ENCODE measurements around the gene AUTS2. TPM values are rescaled to one million over a fixed set of nuclear protein-coding genes. Genes with fewer than 3 reads are reported as not detected.
"Not testable (repeated sequence)": the region's sequence is repeated elsewhere in the genome, so short reads cannot be mapped to it uniquely, and the experiment has no call there.

The AUTS2 gene
- total and polyA plus RNA-seq, 4 donors: 4.9 to 24.4 (median 7.0) TPM

- TF ChIP-seq ATF3 (IDR thresholded peaks at IDR 0.05): no peak
- no peak for TF ChIP-seq MAX (IDR thresholded peaks at IDR 0.05)
- no peak for TF ChIP-seq HNF4G (IDR thresholded peaks at IDR 0.05)
- Histone ChIP-seq H3K4me1 (ENCODE audit: control insufficient read depth in 4 of 4, insufficient read depth in 4 of 4, low read length in 3 of 4) (no peaks in the 10 kb centered on the region), H3K36me3 (ENCODE audit: control insufficient read depth in 4 of 4, insufficient read depth in 3 of 4, low read depth in 1 of 4, low read length in 3 of 4) (no peaks in the 10 kb centered on the region), H3K27ac (ENCODE audit: low read depth in 1 of 2, low read length in 2 of 2) (no peak overlapping the region), H3K9me3 (ENCODE audit: control insufficient read depth in 4 of 4, low read length in 3 of 4) (no peaks in the 10 kb centered on the region), H3K9ac (ENCODE audit: low read depth in 1 of 2, low read length in 2 of 2) (no peak overlapping the region), H3K27me3 (ENCODE audit: control insufficient read depth in 4 of 4, insufficient read depth in 4 of 4, low read length in 3 of 4) (no peaks in the 10 kb centered on the region), H3K4me3 (ENCODE audit: low read depth in 1 of 3, low read length in 3 of 3) (no peak overlapping the region)
- DNase-seq (ENCODE audit: low spot score): no peak
- 100% methylated on average over 1 of the region's 1 CpG for WGBS
Observed at GRCh38 chr7:70270149-70270548, 671.9 kb downstream of the AUTS2 start.

- TF ChIP-seq CTCF (IDR thresholded peaks at IDR 0.05; ENCODE audit: low read depth, low read length, missing input control) (no peak), REST (IDR thresholded peaks at IDR 0.05) (no peak), FOXA1 (IDR thresholded peaks at IDR 0.05) (no peak), NR2F2 (IDR thresholded peaks at IDR 0.05) (no peak), ATF3 (IDR thresholded peaks at IDR 0.05) (no peak), FOXA2 (IDR thresholded peaks at IDR 0.05) (no peak), RAD21 (IDR thresholded peaks at IDR 0.05) (no peak), TAF1 (conservative IDR thresholded peaks at IDR 0.05) (no peak), YY1 (IDR thresholded peaks at IDR 0.05) (no peak), ZBTB33 (IDR thresholded peaks at IDR 0.05) (no peak), JUND (IDR thresholded peaks at IDR 0.05) (no peak), SP1 (IDR thresholded peaks at IDR 0.05) (no peak), MAX (IDR thresholded peaks at IDR 0.05) (no peak), RXRA (IDR thresholded peaks at IDR 0.05) (no peak), HNF4G (IDR thresholded peaks at IDR 0.05) (no peak), EGR1 (IDR thresholded peaks at IDR 0.05; ENCODE audit: low read depth in 2 of 2) (no peak), GABPA (IDR thresholded peaks at IDR 0.05 in 1 of 2, conservative IDR thresholded peaks at IDR 0.05 in 1 of 2) (no peak), HNF4A (conservative IDR thresholded peaks at IDR 0.05) (no peak)
- H3K27me3 ChIP-seq (ENCODE audit: control insufficient read depth in 4 of 4, insufficient read depth in 4 of 4, low read length in 3 of 4): no peaks in the 10 kb centered on the region
- no peak overlapping the region for H3K4me3 ChIP-seq (ENCODE audit: low read depth in 1 of 3, low read length in 3 of 3)
- H3K9me3 ChIP-seq (ENCODE audit: control insufficient read depth in 4 of 4, low read length in 3 of 4): no peaks in the 10 kb centered on the region
- 95% methylated on average over 8 of the region's 8 CpGs for WGBS
- no peak overlapping the region for H3K27ac ChIP-seq (ENCODE audit: low read depth in 1 of 2, low read length in 2 of 2)
- no peaks in the 10 kb centered on the region for H3K4me1 ChIP-seq (ENCODE audit: control insufficient read depth in 4 of 4, insufficient read depth in 4 of 4, low read length in 3 of 4)
- no peaks in the 10 kb centered on the region for H3K36me3 ChIP-seq (ENCODE audit: control insufficient read depth in 4 of 4, insufficient read depth in 3 of 4, low read depth in 1 of 4, low read length in 3 of 4)
- DNase-seq (ENCODE audit: low spot score): no peak
- no peak overlapping the region for H3K9ac ChIP-seq (ENCODE audit: low read depth in 1 of 2, low read length in 2 of 2)
Observed at GRCh38 chr7:70271617-70272081, 673.4 kb downstream of the AUTS2 start.

GRCh38 chr7:70275570-70275969 lies 677.3 kb downstream of the AUTS2 start:
- not testable (repeated sequence) for H3K36me3 ChIP-seq (ENCODE audit: control insufficient read depth in 4 of 4, insufficient read depth in 3 of 4, low read depth in 1 of 4, low read length in 3 of 4); H3K4me1 ChIP-seq (ENCODE audit: control insufficient read depth in 4 of 4, insufficient read depth in 4 of 4, low read length in 3 of 4); DNase-seq (ENCODE audit: low spot score); H3K27ac ChIP-seq (ENCODE audit: low read depth in 1 of 2, low read length in 2 of 2); H3K27me3 ChIP-seq (ENCODE audit: control insufficient read depth in 4 of 4, insufficient read depth in 4 of 4, low read length in 3 of 4); H3K9me3 ChIP-seq (ENCODE audit: control insufficient read depth in 4 of 4, low read length in 3 of 4); H3K9ac ChIP-seq (ENCODE audit: low read depth in 1 of 2, low read length in 2 of 2); H3K4me3 ChIP-seq (ENCODE audit: low read depth in 1 of 3, low read length in 3 of 3)
- 96% methylated on average over 3 of the region's 3 CpGs for WGBS
